Ovary (tissue), 9 donors: Measurements from ENCODE around the gene ENOX1. TPM values are rescaled to one million over a fixed set of nuclear protein-coding genes. Genes with fewer than 3 reads are reported as not detected.

Experiments used
- DNase-seq, 5 donors: peaks; one replicate each; pipeline ENCODE4 v3.0.0-alpha.2; 2019 to 2020
- H3K27ac ChIP-seq, 2 donors: fragments of 200-600 bp; one replicate each; pipeline versions ENCODE4 v1.5.1 to v1.8.0; 2019 to 2022
- H3K27me3 ChIP-seq: fragments of 200-600 bp; one replicate; pipeline ENCODE4 v1.8.0; 2022
- H3K36me3 ChIP-seq: fragments of 200-600 bp; sonication (generic); one replicate; pipeline ENCODE4 v1.5.1; 2019
- H3K4me1 ChIP-seq: one replicate; pipeline ENCODE4 v1.8.1; 2013; ENCODE audit warnings: mild to moderate bottlenecking, moderate library complexity; ENCODE audit not compliant: insufficient read depth
- H3K4me3 ChIP-seq: fragments of 200-600 bp; sonication (generic); one replicate; pipeline ENCODE4 v1.5.1; 2017
- H3K9me3 ChIP-seq, 2 donors: fragments of 200-600 bp in 1 of 2; sonication (generic) in 1 of 2; one replicate each; pipeline versions ENCODE4 v1.5.1 to v1.8.1; 2013 to 2019; ENCODE audit warnings: mild to moderate bottlenecking in 1 of 2, moderate library complexity in 1 of 2
- EP300 ChIP-seq: sonication (generic); formaldehyde crosslinking; IDR thresholded peaks from one replicate; pipeline ENCODE4 v1.6.1; 2017; ENCODE audit warnings: antibody characterized with exemption
- POLR2A ChIP-seq: fragments of 450-650 bp; IDR thresholded peaks from one replicate; pipeline ENCODE4 v1.6.1; 2017; ENCODE audit warnings: antibody characterized with exemption, mild to moderate bottlenecking, moderate library complexity
- WGBS, 3 donors: extraction: QIAGEN DNeasy Blood & Tissue Kit in 1 of 3; methylation state at CpG; one replicate each; pipeline versions ENCODE4 v1.1.5 to v1.1.7; 2013 to 2017; 5-methylcytosine and 5-hydroxymethylcytosine counted together
- intact Hi-C, 4 donors: fragments of 100-400 bp; cut with DNase I; formaldehyde crosslinking; loops; one replicate each; pipeline versions ENCODE4 v1.11.0 to v1.15.1; 2022 to 2023
- polyA plus RNA-seq, 2 donors: library from polyadenylated mRNA; stranded (reverse); fragments of 200-250 nt in 1 of 2; fragments of 350-450 nt in 1 of 2; fragmentation: Illumina TruSeq in 1 of 2; extraction: RNeasy Lipid Tissue Mini Kit (QIAGEN cat#74804) in 1 of 2; gene quantifications; one replicate each; pipeline ENCODE4 v1.2.3, GENCODE V29; 2013 to 2014
- total RNA-seq, 7 donors: library from RNA; depleted of rRNA in 2 of 7; stranded (reverse); fragments of >200 nt in 2 of 7; fragmentation: NEBNext Ultra II Directional in 3 of 7; extraction: Animal tissue kit (Norgen Biotek cat#: 25700) in 3 of 7; gene quantifications; one replicate each; pipeline versions ENCODE4 v1.1.0 to v1.2.4, GENCODE V29; 2016 to 2023
- TF ChIP-seq, protein P1 (sequence below), 3 donors: fragments of 450-650 bp in 2 of 3; fragments of 200-600 bp in 1 of 3; IDR thresholded peaks; one replicate each; pipeline versions ENCODE4 v1.5.1 to v1.8.0; 2016 to 2022; ENCODE audit warnings: antibody characterized with exemption in 3 of 3, mild to moderate bottlenecking in 1 of 3
- donor health status: DM: no; HTN: no; CAD: no; lungs with moderate emphysema.
- donor health status: DM: no; HTN: no; CAD: no.
- donor health status: Bipolar disorder and iron deficiency.
- donor health status: DM: yes; HTN: yes; CAD: no.
- donor health status: DM: no; HTN: no; CAD: no.
- donor health status: DM: yes; HTN: yes; CAD: no.

Gene ENOX1
- total and polyA plus RNA-seq, 9 donors = 3.6 to 17.5 (median 7.8) TPM

- intact Hi-C loops = no loop called here
Measured at GRCh38 chr13:43494206-43494605, 292.6 kb downstream of the ENOX1 start.

GRCh38 chr13:43493496-43494000 lies 293.2 kb downstream of the ENOX1 start:
- 91 to 96% (median 93%) methylated on average over 3 of the region's 3 CpGs for WGBS, 3 donors
- TF ChIP-seq POLR2A (no peak), EP300 (no peak)
- TF ChIP-seq, protein P1, sequence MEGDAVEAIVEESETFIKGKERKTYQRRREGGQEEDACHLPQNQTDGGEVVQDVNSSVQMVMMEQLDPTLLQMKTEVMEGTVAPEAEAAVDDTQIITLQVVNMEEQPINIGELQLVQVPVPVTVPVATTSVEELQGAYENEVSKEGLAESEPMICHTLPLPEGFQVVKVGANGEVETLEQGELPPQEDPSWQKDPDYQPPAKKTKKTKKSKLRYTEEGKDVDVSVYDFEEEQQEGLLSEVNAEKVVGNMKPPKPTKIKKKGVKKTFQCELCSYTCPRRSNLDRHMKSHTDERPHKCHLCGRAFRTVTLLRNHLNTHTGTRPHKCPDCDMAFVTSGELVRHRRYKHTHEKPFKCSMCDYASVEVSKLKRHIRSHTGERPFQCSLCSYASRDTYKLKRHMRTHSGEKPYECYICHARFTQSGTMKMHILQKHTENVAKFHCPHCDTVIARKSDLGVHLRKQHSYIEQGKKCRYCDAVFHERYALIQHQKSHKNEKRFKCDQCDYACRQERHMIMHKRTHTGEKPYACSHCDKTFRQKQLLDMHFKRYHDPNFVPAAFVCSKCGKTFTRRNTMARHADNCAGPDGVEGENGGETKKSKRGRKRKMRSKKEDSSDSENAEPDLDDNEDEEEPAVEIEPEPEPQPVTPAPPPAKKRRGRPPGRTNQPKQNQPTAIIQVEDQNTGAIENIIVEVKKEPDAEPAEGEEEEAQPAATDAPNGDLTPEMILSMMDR (IDR thresholded peaks at IDR 0.05) = no peak
- H3K27ac ChIP-seq = no peak overlapping the region
- no peak overlapping the region for H3K4me3 ChIP-seq
- intact Hi-C loops = no loop called here
- H3K27me3 ChIP-seq = no peaks in the 10 kb centered on the region
- no peak for DNase-seq
- H3K36me3 ChIP-seq = no peaks in the 10 kb centered on the region
- no peaks in the 10 kb centered on the region for H3K4me1 ChIP-seq
- H3K9me3 ChIP-seq = no peaks in the 10 kb centered on the region

More at GRCh38 chr13:43494206-43494605, 292.6 kb downstream of the ENOX1 start:
- no peaks in the 10 kb centered on the region for H3K27me3 ChIP-seq
- 92 to 95% (median 93%) methylated on average over 4 of the region's 4 CpGs for WGBS, 3 donors
- TF ChIP-seq EP300 (no peak), POLR2A (no peak)
- TF ChIP-seq, protein P1 (IDR thresholded peaks at IDR 0.05) = no peak
- H3K4me3 ChIP-seq = no peak overlapping the region
- no peaks in the 10 kb centered on the region for H3K4me1 ChIP-seq
- no peak for DNase-seq
- H3K27ac ChIP-seq = no peak overlapping the region
- no peaks in the 10 kb centered on the region for H3K36me3 ChIP-seq
- H3K9me3 ChIP-seq = no peaks in the 10 kb centered on the region

DNA sequence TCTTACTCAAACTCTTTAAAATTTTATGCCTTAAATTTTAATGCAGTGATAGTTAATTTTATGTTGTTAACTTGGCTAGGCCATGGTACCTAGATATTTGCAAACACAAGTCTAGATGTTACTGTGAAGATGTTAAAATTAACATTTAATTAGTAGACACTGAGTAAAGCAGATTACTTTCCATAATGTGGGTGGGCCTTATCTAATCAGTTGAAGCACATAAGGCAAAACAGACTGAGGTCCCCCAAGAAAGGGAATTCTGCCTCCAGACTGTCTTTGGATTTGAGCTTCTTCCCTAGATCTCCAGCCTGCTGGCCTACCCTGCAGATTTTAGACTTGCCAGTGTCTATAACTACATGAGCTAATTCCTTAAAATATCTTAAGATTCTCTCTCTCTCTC lies 294.0 kb downstream of the ENOX1 start:
- Histone ChIP-seq H3K27me3 (no peaks in the 10 kb centered on the region), H3K9me3 (no peaks in the 10 kb centered on the region), H3K36me3 (no peaks in the 10 kb centered on the region), H3K4me1 (no peaks in the 10 kb centered on the region), H3K4me3 (no peak overlapping the region), H3K27ac (no peak overlapping the region)
- DNase-seq = no peak
- TF ChIP-seq, protein P1 (IDR thresholded peaks at IDR 0.05) = no peak
- no peak for TF ChIP-seq POLR2A
- no peak for TF ChIP-seq EP300
- intact Hi-C loops = no loop called here

DNA sequence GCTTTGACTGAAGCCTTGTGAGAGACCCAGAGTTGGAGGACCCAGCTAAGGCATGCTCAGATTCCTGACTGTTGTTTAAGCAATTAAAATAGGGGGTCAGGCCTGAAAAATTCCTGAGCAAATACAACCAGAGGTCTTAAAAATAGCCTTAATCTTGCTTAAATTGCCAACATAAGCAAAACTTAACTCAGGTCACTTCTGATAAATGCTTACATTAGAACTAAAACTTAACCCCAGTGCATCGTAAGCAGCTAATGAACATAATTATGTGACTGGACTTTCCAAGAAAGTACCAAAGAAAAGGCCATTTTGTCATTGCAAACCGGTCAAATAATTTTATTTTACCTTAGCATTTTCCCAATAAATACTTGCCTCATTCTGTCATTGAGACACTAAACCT lies 294.5 kb downstream of the ENOX1 start:
- TF ChIP-seq POLR2A = no peak
- TF ChIP-seq, protein P1 (IDR thresholded peaks at IDR 0.05) = no peak
- TF ChIP-seq EP300 = no peak

More for the DNA sequence above, 294.5 kb downstream of the ENOX1 start:
- intact Hi-C loops = no loop called here
- DNase-seq = no peak
- Histone ChIP-seq H3K4me1 (no peaks in the 10 kb centered on the region), H3K27ac (no peak overlapping the region), H3K4me3 (no peak overlapping the region), H3K27me3 (no peaks in the 10 kb centered on the region), H3K36me3 (no peaks in the 10 kb centered on the region), H3K9me3 (no peaks in the 10 kb centered on the region)
- 93 to 95% (median 94%) methylated on average over 2 of the region's 2 CpGs for WGBS, 3 donors
